ENCODE measurements around the gene GUSB. TPM values are rescaled to one million over a fixed set of nuclear protein-coding genes. Genes with fewer than 3 reads are reported as not detected.
A peak's percentile ranks its signal among the peaks of the same experiment; 100 is the strongest.

GUSB gene
- total and polyA plus RNA-seq, 2 donors from 2014 or later: 60.1 to 61.8 TPM

GRCh38 chr7:65983965-65984658, 2.1 kb upstream of the GUSB start:
- Histone ChIP-seq H3K36me3 (ENCODE audit: control insufficient read depth in 2 of 3, insufficient read depth in 3 of 3, low read length in 3 of 3) (no peaks in the 10 kb centered on the region), H3K27me3 (ENCODE audit: control insufficient read depth, insufficient read depth, low read length) (no peaks in the 10 kb centered on the region), H3K9ac (ENCODE audit: low read length in 3 of 3) (no peak overlapping the region), H3K9me3 (ENCODE audit: control insufficient read depth in 2 of 3, insufficient read depth in 1 of 3, low read length in 3 of 3) (no peaks in the 10 kb centered on the region), H3K27ac (ENCODE audit: low read depth in 2 of 2, low read length in 2 of 2) (no peak overlapping the region), H3K4me1 (ENCODE audit: control insufficient read depth in 2 of 3, insufficient read depth in 2 of 3, low read depth in 1 of 3, low read length in 3 of 3) (peaks cover 0 to 11% (median 0%) of the 10 kb centered on the region in 3 donors), H3K4me3 (ENCODE audit: low read length in 3 of 3) (no peak overlapping the region)
- intact Hi-C loops (cut with DNase I): no loop called here
- no peak for FAIRE-seq
- peak in 1 of 5 donors; percentile 13 for DNase-seq
- TF ChIP-seq CTCF (IDR thresholded peaks at IDR 0.05; ENCODE audit: borderline replicate concordance, extremely low read depth, insufficient read depth): no peak

GRCh38 chr7:65980478-65981250, 1.3 kb downstream of the GUSB start:
- Histone ChIP-seq H3K36me3 (ENCODE audit: control insufficient read depth in 2 of 3, insufficient read depth in 3 of 3, low read length in 3 of 3) (peaks cover 0 to 2% (median 0%) of the 10 kb centered on the region in 3 donors), H3K9me3 (ENCODE audit: control insufficient read depth in 2 of 3, insufficient read depth in 1 of 3, low read length in 3 of 3) (no peaks in the 10 kb centered on the region), H3K4me1 (ENCODE audit: control insufficient read depth in 2 of 3, insufficient read depth in 2 of 3, low read depth in 1 of 3, low read length in 3 of 3) (peaks cover 0 to 11% (median 0%) of the 10 kb centered on the region in 3 donors), H3K27me3 (ENCODE audit: control insufficient read depth, insufficient read depth, low read length) (no peaks in the 10 kb centered on the region), H3K9ac (ENCODE audit: low read length in 3 of 3) (peak overlapping the region in 1 of 3 donors; percentile 55), H3K27ac (ENCODE audit: low read depth in 2 of 2, low read length in 2 of 2) (peak overlapping the region in 1 of 2 donors; percentile 11), H3K4me3 (ENCODE audit: low read length in 3 of 3) (peak overlapping the region in 2 of 3 donors; percentile 6 to 64)
- DNase-seq (peak in 4 of 5 donors; percentile 19 to 88 (median 60)), FAIRE-seq (no peak)
- intact Hi-C loops (cut with DNase I): no loop called here
- TF ChIP-seq CTCF (IDR thresholded peaks at IDR 0.05; ENCODE audit: borderline replicate concordance, extremely low read depth, insufficient read depth): no peak

DNA sequence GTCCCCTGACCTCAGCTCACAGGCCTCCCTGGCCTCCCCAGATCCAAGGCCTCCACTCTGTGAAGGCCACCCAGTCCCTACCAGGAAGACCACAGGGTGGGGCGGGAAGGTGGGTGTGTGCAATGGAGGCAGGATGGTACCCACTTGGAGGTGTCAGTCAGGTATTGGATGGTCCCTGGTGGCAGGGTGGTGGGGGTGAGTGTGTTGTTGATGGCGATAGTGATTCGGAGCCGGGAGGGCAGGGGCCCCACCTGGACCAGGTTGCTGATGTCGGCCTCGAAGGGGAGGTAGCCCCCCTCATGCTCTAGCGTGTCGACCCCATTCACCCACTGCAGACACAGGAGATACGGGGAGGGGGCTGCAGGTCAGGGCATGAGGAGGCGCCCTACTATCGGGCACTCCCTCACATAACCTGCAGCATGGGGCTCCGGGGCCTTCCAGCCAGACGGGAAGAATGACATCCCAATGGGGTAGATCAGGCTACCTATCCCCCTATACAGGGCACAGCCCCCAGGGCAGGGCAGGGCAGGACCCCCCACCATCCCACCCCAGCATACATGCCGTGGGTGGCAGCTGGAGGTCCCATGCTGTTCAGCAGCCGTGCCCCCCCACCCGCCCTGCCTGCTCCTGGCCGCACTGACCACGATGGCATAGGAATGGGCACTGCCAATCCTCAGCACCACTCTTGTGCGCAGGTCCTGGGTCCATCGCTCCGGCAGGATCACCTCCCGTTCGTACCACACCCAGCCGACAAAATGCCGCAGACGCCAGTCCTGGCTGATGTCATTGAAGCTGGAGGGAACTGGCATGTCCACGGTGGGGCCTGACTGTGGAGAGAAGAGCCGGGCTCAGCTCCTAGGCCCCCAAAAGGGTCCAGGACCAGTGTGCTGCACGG, 2.2 kb downstream of the GUSB start:
- DNase-seq (peak in 1 of 5 donors; percentile 71), FAIRE-seq (no peak)
- H3K9me3 ChIP-seq (ENCODE audit: control insufficient read depth in 2 of 3, insufficient read depth in 1 of 3, low read length in 3 of 3): no peaks in the 10 kb centered on the region
- H3K27me3 ChIP-seq (ENCODE audit: control insufficient read depth, insufficient read depth, low read length): no peaks in the 10 kb centered on the region
- no peak overlapping the region for H3K9ac ChIP-seq (ENCODE audit: low read length in 3 of 3)
- intact Hi-C loops (cut with DNase I): no loop called here
- H3K36me3 ChIP-seq (ENCODE audit: control insufficient read depth in 2 of 3, insufficient read depth in 3 of 3, low read length in 3 of 3): peaks cover 1 to 3% (median 2%) of the 10 kb centered on the region in 3 donors
- peaks cover 0 to 11% (median 0%) of the 10 kb centered on the region in 3 donors for H3K4me1 ChIP-seq (ENCODE audit: control insufficient read depth in 2 of 3, insufficient read depth in 2 of 3, low read depth in 1 of 3, low read length in 3 of 3)
- TF ChIP-seq CTCF (IDR thresholded peaks at IDR 0.05; ENCODE audit: borderline replicate concordance, extremely low read depth, insufficient read depth): no peak
- no peak overlapping the region for H3K4me3 ChIP-seq (ENCODE audit: low read length in 3 of 3)
- peak overlapping the region in 1 of 2 donors; percentile 11 for H3K27ac ChIP-seq (ENCODE audit: low read depth in 2 of 2, low read length in 2 of 2)
